Stimulated activated CD4-positive, alpha-beta T cell treated with anti-CD3 and anti-CD28 coated beads, Interleukin-12 subunit alpha, Interleukin-12 subunit beta, amount 100 ng/mL, for 4 hours (primary cell): Measurements from ENCODE around the gene COL13A1.

Experiments
- DNase-seq: peaks from one replicate; pipeline ENCODE4 v3.0.0-alpha.2; 2020

Gene COL13A1

GRCh38 chr10:69792341-69792740, 9.4 kb upstream of the COL13A1 start:
- DNase-seq, result no peak

GRCh38 chr10:69794673-69795072, 7.0 kb upstream of the COL13A1 start:
- DNase-seq, result no peak

GRCh38 chr10:69795242-69795934, 6.3 kb upstream of the COL13A1 start:
- DNase-seq, result no peak

GRCh38 chr10:69797959-69798358, 3.7 kb upstream of the COL13A1 start:
- DNase-seq, result no peak

GRCh38 chr10:69800109-69800508, 1.6 kb upstream of the COL13A1 start:
- DNase-seq, result no peak

GRCh38 chr10:69800665-69801064, 1.0 kb upstream of the COL13A1 start:
- DNase-seq, result no peak

GRCh38 chr10:69801094-69801433, 642 bp upstream of the COL13A1 start:
- DNase-seq, result peak; percentile 17

- no peak for DNase-seq
Measured at GRCh38 chr10:69802424-69803161, 887 bp downstream of the COL13A1 start.

GRCh38 chr10:69803809-69804208, 2.1 kb downstream of the COL13A1 start:
- no peak for DNase-seq

- DNase-seq, result no peak
Measured at GRCh38 chr10:69804775-69805174, 3.1 kb downstream of the COL13A1 start.

GRCh38 chr10:69807122-69807521, 5.4 kb downstream of the COL13A1 start:
- no peak for DNase-seq

GRCh38 chr10:69807696-69808095, 6.0 kb downstream of the COL13A1 start:
- no peak for DNase-seq

- DNase-seq, result no peak
Measured at GRCh38 chr10:69809318-69809717, 7.6 kb downstream of the COL13A1 start.

GRCh38 chr10:69810097-69810496, 8.4 kb downstream of the COL13A1 start:
- no peak for DNase-seq

- DNase-seq, result no peak
Measured at GRCh38 chr10:69810675-69811397, 9.1 kb downstream of the COL13A1 start.

GRCh38 chr10:69813632-69814031, 11.9 kb downstream of the COL13A1 start:
- no peak for DNase-seq

- no peak for DNase-seq
Measured at GRCh38 chr10:69814251-69814650, 12.5 kb downstream of the COL13A1 start.

GRCh38 chr10:69815104-69815503, 13.4 kb downstream of the COL13A1 start:
- no peak for DNase-seq

- DNase-seq, result no peak
Measured at GRCh38 chr10:69816521-69816920, 14.8 kb downstream of the COL13A1 start.

GRCh38 chr10:69817078-69817581, 15.4 kb downstream of the COL13A1 start:
- no peak for DNase-seq

- DNase-seq, result no peak
Measured at GRCh38 chr10:69818676-69819239, 17.1 kb downstream of the COL13A1 start.

GRCh38 chr10:69819716-69820506, 18.2 kb downstream of the COL13A1 start:
- no peak for DNase-seq

GRCh38 chr10:69820817-69821216, 19.1 kb downstream of the COL13A1 start:
- no peak for DNase-seq
